ENCODE measurements around the gene TTL.
A peak's percentile ranks its signal among the peaks of the same experiment; 100 is the strongest.

Gene TTL

GRCh38 chr2:112580084-112580483 is 98.1 kb downstream of the TTL start:
- no peak for DNase-seq (ENCODE audit: low read depth in 4 of 4, low spot score in 1 of 4)

DNA sequence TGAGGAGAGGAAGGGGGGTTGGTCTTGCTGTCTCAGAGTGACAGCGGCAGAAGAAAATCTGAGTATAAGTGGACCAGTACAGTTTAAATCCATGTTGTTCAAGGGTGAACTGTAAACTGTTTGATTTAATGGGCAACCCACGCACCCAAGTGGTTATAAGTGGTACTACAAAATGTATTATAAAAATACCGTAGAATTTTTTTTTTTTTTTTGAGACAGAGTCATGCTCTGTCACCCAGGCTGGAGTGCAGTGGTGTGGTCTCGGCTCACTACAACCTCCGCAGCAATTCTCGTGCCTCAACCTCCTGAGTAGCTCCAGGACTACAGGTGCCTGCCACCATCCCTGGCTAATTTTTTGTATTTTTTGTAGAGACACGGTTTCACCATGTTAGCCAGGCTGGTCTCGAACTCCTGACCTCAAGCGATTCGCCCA is 100.4 kb downstream of the TTL start:
- no peak for DNase-seq (ENCODE audit: low read depth in 4 of 4, low spot score in 1 of 4)

- DNase-seq (ENCODE audit: low read depth in 4 of 4, low spot score in 1 of 4), result no peak
These were observed 101.7 kb downstream of the TTL start for GRCh38 chr2:112583497-112584133.

DNA sequence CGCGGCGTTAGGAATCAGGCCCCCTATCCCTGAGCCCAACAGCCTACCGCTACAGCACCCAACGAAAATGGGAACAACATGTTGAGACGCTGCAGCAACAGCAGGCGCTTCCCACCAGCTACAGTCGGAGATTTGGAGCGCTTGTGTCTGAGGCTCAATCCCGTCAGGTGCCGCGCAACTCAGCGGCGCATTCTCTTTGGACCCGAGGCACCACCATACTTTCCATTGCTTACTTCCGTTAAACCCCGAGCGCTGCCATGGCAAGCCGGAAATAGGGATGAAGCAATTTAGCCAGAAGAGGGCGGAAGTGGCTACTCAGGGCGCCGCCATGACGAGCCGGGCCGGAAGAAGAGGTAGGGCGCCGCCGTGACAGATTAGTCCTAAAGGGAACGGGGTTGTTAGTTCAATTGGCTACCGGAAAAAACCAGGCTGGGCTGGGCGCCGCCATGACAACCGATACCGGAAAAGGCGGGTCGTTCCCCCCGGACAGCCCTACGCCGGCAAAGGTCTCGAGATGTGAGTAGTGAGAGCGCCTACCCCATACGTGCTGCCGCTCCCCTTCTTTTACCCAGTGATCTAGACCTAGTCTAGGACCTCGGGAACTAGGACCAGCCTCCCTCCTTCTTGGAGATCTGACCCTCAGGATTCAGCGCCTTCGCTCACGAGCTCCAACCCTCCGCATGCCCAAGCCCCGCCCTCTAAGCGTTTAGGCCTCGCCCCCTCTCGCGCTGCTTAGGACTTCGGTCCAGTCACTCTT is 102.4 kb downstream of the TTL start, which contains the start of gene CHCHD5:
CHCHD5 (plus strand) TSS at position 476 of the 757 bp plus-strand sequence; CDS start at position 515, 39 bp downstream.
- DNase-seq (ENCODE audit: low read depth in 4 of 4, low spot score in 1 of 4), result peak; percentile 76 to 90 (median 84)

DNA sequence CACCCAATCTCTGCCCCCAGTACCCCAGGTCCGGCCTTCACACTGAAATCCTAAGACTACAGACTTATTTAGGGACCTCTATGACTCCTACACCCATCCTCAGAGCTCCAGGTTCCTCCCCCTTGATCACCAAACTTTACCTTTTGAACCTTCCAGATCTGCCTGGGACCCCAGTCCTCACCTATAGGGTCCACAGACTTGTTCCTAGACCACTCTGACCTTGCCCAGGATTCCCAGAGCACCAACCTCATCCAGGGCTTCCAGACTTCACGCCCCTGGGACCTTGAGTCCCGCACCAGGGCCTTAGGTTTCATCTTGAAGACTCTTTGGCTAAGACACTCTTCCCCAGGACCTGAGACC is 102.9 kb downstream of the TTL start:
- DNase-seq (ENCODE audit: low read depth in 4 of 4, low spot score in 1 of 4), result no peak

- DNase-seq (ENCODE audit: low read depth in 4 of 4, low spot score in 1 of 4), result no peak
These were observed 103.4 kb downstream of the TTL start for GRCh38 chr2:112585400-112585799.

DNA sequence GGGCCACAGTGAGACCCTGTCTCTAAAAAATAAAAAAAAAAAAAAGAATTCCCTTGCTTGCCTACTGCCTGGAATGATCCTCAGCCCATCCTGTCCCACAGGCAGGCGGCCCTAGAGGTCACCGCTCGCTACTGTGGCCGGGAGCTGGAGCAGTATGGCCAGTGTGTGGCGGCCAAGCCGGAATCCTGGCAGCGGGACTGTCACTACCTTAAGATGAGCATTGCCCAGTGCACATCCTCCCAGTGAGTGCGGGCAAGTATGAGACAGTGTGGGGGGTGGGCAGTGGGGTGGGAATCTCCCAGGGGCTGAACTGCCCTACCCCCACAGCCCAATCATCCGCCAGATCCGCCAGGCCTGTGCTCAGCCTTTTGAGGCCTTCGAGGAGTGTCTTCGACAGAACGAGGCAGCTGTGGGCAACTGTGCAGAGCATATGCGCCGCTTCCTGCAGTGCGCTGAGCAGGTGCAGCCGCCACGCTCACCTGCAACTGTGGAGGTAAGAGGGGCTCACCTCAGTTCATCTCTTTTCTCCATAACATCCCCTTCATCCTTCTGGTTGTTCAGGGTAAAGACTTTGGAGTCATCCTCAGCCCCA is 104.0 kb downstream of the TTL start:
- DNase-seq (ENCODE audit: low read depth in 4 of 4, low spot score in 1 of 4), result no peak

DNA sequence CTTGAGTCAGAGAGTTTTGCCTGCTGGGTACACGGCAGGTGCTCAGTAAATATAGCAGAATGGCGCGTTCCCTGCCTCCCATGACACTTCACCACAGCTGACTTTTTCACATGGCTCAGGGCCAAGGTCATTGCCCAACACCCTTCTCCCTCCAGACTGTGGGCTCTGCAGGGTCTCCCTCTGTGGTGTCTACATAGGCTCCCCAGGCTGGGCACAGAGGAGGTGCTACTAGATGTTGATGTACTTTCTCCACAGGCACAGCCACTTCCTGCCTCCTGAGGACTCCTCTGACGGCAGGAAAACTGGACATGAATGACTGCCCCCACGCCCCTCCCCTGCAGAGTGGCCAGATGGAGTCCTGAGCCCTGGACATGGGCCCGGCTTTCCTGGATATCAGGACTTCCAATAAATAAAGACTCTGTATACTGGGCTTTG is 106.7 kb downstream of the TTL start:
- no peak for DNase-seq (ENCODE audit: low read depth in 4 of 4, low spot score in 1 of 4)

Measured in stimulated activated CD4-positive, alpha-beta T cell treated with anti-CD3 and anti-CD28 coated beads, Interleukin-1b, Interleukin-23, amount 100 ng/mL, for 24 hours (primary cell).